Pons (tissue), 1 donor: Measurements from ENCODE around the gene MTMR3.

ENCODE experiments used
- DNase-seq: peaks from one replicate; pipeline ENCODE4 v3.0.0-alpha.2; 2016; ENCODE audit warnings: low spot score

Gene MTMR3

GRCh38 chr22:30028731-30029130 lies 145.8 kb downstream of the MTMR3 start:
- DNase-seq: peak; percentile 95

- DNase-seq: no peak
These were observed 146.5 kb downstream of the MTMR3 start for GRCh38 chr22:30029512-30029911.

GRCh38 chr22:30030329-30030728 lies 147.4 kb downstream of the MTMR3 start:
- no peak for DNase-seq

GRCh38 chr22:30031328-30031727 lies 148.4 kb downstream of the MTMR3 start:
- no peak for DNase-seq

GRCh38 chr22:30031764-30032455 lies 148.9 kb downstream of the MTMR3 start:
- DNase-seq: no peak

GRCh38 chr22:30033137-30033536 lies 150.2 kb downstream of the MTMR3 start:
- DNase-seq: no peak

GRCh38 chr22:30033901-30034300 lies 150.9 kb downstream of the MTMR3 start:
- no peak for DNase-seq

GRCh38 chr22:30036656-30037055 lies 153.7 kb downstream of the MTMR3 start:
- no peak for DNase-seq

- no peak for DNase-seq
These were observed 155.2 kb downstream of the MTMR3 start for GRCh38 chr22:30038219-30038618.

- no peak for DNase-seq
These were observed 157.7 kb downstream of the MTMR3 start for GRCh38 chr22:30040499-30041260.

- DNase-seq: no peak
These were observed 158.5 kb downstream of the MTMR3 start for GRCh38 chr22:30041475-30041874.

- DNase-seq: no peak
These were observed 158.9 kb downstream of the MTMR3 start for GRCh38 chr22:30041881-30042280.

GRCh38 chr22:30043161-30043560 lies 160.2 kb downstream of the MTMR3 start:
- DNase-seq: no peak

- DNase-seq: no peak
These were observed 161.4 kb downstream of the MTMR3 start for GRCh38 chr22:30044369-30044768.

- no peak for DNase-seq
These were observed 162.0 kb downstream of the MTMR3 start for GRCh38 chr22:30044881-30045493.

GRCh38 chr22:30045494-30045887 lies 162.5 kb downstream of the MTMR3 start:
- DNase-seq: no peak

- DNase-seq: no peak
These were observed 163.1 kb downstream of the MTMR3 start for GRCh38 chr22:30045901-30046715.

- no peak for DNase-seq
These were observed 163.9 kb downstream of the MTMR3 start for GRCh38 chr22:30046716-30047363.

- DNase-seq: no peak
These were observed 164.4 kb downstream of the MTMR3 start for GRCh38 chr22:30047364-30047738.

- no peak for DNase-seq
These were observed 165.7 kb downstream of the MTMR3 start for GRCh38 chr22:30048681-30049080.

GRCh38 chr22:30054067-30054763 lies 171.2 kb downstream of the MTMR3 start:
- no peak for DNase-seq
